ENCODE results near the gene HKDC1. TPM values are rescaled to one million over a fixed set of nuclear protein-coding genes. Genes with fewer than 3 reads are reported as not detected.

HKDC1 gene
- total and polyA plus RNA-seq, 2 donors (not counting 1 experiment from before 2014, with no cell fraction given): 0.01 TPM; not detected in 1

GRCh38 chr10:69182005-69182404 lies 38.1 kb upstream of the HKDC1 start:
- Histone ChIP-seq H3K4me3 (ENCODE audit: control extremely low read depth in 1 of 5, extremely low read depth in 1 of 5, insufficient read depth in 1 of 5, low read depth in 2 of 5, low read length in 4 of 5) (no peak overlapping the region), H3K79me2 (ENCODE audit: control insufficient read depth, insufficient read depth, low read length) (peaks cover 63% of the 10 kb centered on the region), H3K9me3 (ENCODE audit: control extremely low read depth in 1 of 3, control insufficient read depth in 2 of 3, insufficient read depth in 1 of 3, low read length in 2 of 3) (no peaks in the 10 kb centered on the region), H3K27ac (ENCODE audit: low read length in 2 of 2) (no peak overlapping the region), H3K4me1 (ENCODE audit: control insufficient read depth in 2 of 2, insufficient read depth in 2 of 2, low read length in 2 of 2) (peaks cover 11 to 18% of the 10 kb centered on the region in 2 donors), H2AFZ (ENCODE audit: insufficient read depth, low read depth, low read length, poor library complexity, severe bottlenecking) (no peak overlapping the region), H3K9ac (ENCODE audit: low read length) (no peak overlapping the region), H4K20me1 (ENCODE audit: control insufficient read depth, insufficient read depth, low read length, poor library complexity, severe bottlenecking) (peaks cover 6% of the 10 kb centered on the region), H3K27me3 (replicated peaks in 1 of 4; ENCODE audit: control extremely low read depth in 1 of 4, control insufficient read depth in 3 of 4, insufficient read depth in 4 of 4, low read length in 3 of 4) (no peaks in the 10 kb centered on the region), H3K36me3 (replicated peaks in 1 of 2; ENCODE audit: control extremely low read depth in 1 of 2, control insufficient read depth in 1 of 2, extremely low read depth in 1 of 2, insufficient read depth in 2 of 2, low read length in 1 of 2) (peaks cover 0 to 30% of the 10 kb centered on the region in 2 experiments), H3K4me2 (replicated peaks; ENCODE audit: low read depth, low read length, poor library complexity, severe bottlenecking) (no peak overlapping the region)
- DNase-seq: no peak
- Mint-ChIP-seq H3K27me3 (no peaks in the 10 kb centered on the region), H3K4me3 (no peak overlapping the region), H3K27ac (no peak overlapping the region), H3K4me1 (peaks cover 41% of the 10 kb centered on the region), H3K9me3 (ENCODE audit: insufficient read depth) (no peaks in the 10 kb centered on the region)
- intact Hi-C loops (cut with micrococcal nuclease): no loop called here
- TF ChIP-seq CTCF (IDR thresholded peaks at IDR 0.05): no peak
- TF ChIP-seq EZH2 (IDR thresholded peaks at IDR 0.05; ENCODE audit: borderline replicate concordance, insufficient read depth, low read depth, low read length, poor library complexity, severe bottlenecking): no peak
- ChIA-PET POLR2A (no interaction called here), CTCF (no interaction called here)
- ATAC-seq (ENCODE audit: low read depth): no peak
- WGBS (ENCODE audit: insufficient coverage): no CpG with 5 or more reads among the region's 4 CpGs

DNA sequence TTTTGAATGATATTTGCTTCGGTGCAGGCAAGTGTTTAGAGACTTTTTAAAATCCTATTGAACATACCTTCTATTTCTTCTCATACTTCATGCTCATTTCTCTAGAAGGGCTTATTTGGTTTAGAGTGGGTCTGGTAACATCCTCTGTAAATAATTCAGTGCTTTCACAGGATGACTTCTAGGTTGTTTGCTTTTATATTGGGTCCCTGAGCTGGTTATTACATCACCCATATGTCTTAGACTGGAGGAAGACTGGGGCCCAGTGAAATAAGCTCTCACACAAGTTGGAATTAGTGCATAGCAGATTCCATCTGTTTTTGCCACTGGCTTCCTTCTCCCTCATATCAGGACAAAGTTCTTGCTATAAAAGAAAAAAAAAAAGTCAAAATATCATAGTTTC lies 33.6 kb upstream of the HKDC1 start:
- H3K36me3 ChIP-seq (replicated peaks in 1 of 2; ENCODE audit: control extremely low read depth in 1 of 2, control insufficient read depth in 1 of 2, extremely low read depth in 1 of 2, insufficient read depth in 2 of 2, low read length in 1 of 2): peaks cover 1 to 63% of the 10 kb centered on the region in 2 experiments
- H2AFZ ChIP-seq (ENCODE audit: insufficient read depth, low read depth, low read length, poor library complexity, severe bottlenecking): no peak overlapping the region
- peaks cover under 1 to 1% of the 10 kb centered on the region in 2 donors for H3K4me1 ChIP-seq (ENCODE audit: control insufficient read depth in 2 of 2, insufficient read depth in 2 of 2, low read length in 2 of 2)
- H3K9ac ChIP-seq (ENCODE audit: low read length): no peak overlapping the region
- Mint-ChIP-seq H3K27me3 (no peaks in the 10 kb centered on the region), H3K4me1 (peaks cover 16% of the 10 kb centered on the region), H3K4me3 (no peak overlapping the region), H3K27ac (no peak overlapping the region), H3K9me3 (ENCODE audit: insufficient read depth) (no peaks in the 10 kb centered on the region)
- TF ChIP-seq CTCF (IDR thresholded peaks at IDR 0.05): no peak
- TF ChIP-seq EZH2 (IDR thresholded peaks at IDR 0.05; ENCODE audit: borderline replicate concordance, insufficient read depth, low read depth, low read length, poor library complexity, severe bottlenecking): no peak
- DNase-seq: no peak
- H3K4me3 ChIP-seq (ENCODE audit: control extremely low read depth in 1 of 5, extremely low read depth in 1 of 5, insufficient read depth in 1 of 5, low read depth in 2 of 5, low read length in 4 of 5): no peak overlapping the region
- ChIA-PET POLR2A (no interaction called here), CTCF (no interaction called here)
- H3K9me3 ChIP-seq (ENCODE audit: control extremely low read depth in 1 of 3, control insufficient read depth in 2 of 3, insufficient read depth in 1 of 3, low read length in 2 of 3): no peaks in the 10 kb centered on the region
- no peak overlapping the region for H3K4me2 ChIP-seq (replicated peaks; ENCODE audit: low read depth, low read length, poor library complexity, severe bottlenecking)
- intact Hi-C loops (cut with micrococcal nuclease): no loop called here
- WGBS (ENCODE audit: insufficient coverage): no CpG with 5 or more reads among the region's 1 CpG
- H3K27ac ChIP-seq (ENCODE audit: low read length in 2 of 2): no peak overlapping the region
- no peak for ATAC-seq (ENCODE audit: low read depth)
- H3K79me2 ChIP-seq (ENCODE audit: control insufficient read depth, insufficient read depth, low read length): peaks cover 46% of the 10 kb centered on the region
- no peaks in the 10 kb centered on the region for H3K27me3 ChIP-seq (replicated peaks in 1 of 4; ENCODE audit: control extremely low read depth in 1 of 4, control insufficient read depth in 3 of 4, insufficient read depth in 4 of 4, low read length in 3 of 4)
- peaks cover 2% of the 10 kb centered on the region for H4K20me1 ChIP-seq (ENCODE audit: control insufficient read depth, insufficient read depth, low read length, poor library complexity, severe bottlenecking)
